HUDEP-2 (cell line): ENCODE results near the gene EDDM13.
"Not testable (repeated sequence)": the region's sequence is repeated elsewhere in the genome, so short reads cannot be mapped to it uniquely, and the experiment has no call there.

Experiments used
- DNase-seq, 76 experiments: peaks; one replicate each; lab custom pipeline; 2025; ENCODE audit not compliant: unreplicated experiment in 76 of 76; lab: John Stamatoyannopoulos, UW

EDDM13 gene

GRCh38 chr19:56294549-56294948 is 22.0 kb downstream of the EDDM13 start:
- DNase-seq, result no peak

DNA sequence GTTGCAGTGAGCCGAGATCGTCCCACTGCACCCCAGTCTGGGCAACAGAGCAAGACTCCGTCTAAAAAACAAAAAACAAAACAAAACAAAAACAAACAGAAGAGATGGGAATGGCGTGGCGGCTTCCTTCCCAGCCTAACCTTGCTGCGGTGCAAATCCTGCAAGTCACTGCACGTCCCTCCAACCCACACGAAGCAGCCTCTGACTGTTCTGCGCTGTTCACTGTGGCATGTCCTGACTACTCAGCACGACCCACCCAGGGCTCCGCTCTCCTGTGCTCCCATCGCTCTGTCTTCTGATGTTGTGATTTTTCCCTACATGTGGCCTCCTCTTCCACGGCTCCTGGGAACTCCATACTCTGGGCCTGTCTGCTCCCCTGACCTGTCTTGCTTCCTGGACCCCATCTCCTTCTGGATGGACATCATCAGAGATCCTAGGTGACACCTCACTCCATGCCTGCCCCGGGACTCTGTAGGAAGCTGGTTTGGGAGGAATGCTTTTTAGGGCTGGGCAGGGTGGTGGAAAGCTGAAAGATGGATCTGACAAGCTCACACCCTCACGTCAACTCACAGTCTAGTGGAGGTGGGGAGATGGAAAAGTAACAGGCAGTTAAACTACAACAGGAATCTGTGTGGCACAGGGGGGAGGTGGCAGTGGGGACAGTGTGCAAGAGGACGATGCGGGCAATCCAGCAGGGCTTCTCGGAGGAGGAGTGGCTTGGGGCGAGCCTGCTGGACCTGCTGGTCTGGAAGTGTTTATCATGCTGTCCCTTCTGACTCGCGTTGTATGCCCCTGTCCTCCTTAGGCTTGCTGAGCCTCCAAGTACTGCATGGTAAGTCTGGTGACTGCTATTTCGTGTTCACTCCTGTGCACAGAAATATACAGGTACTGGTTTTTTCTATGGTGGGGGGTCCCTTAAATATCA is 23.2 kb downstream of the EDDM13 start:
- DNase-seq, result no peak

- DNase-seq, result no peak
These were observed 24.5 kb downstream of the EDDM13 start for GRCh38 chr19:56297010-56297409.

DNA sequence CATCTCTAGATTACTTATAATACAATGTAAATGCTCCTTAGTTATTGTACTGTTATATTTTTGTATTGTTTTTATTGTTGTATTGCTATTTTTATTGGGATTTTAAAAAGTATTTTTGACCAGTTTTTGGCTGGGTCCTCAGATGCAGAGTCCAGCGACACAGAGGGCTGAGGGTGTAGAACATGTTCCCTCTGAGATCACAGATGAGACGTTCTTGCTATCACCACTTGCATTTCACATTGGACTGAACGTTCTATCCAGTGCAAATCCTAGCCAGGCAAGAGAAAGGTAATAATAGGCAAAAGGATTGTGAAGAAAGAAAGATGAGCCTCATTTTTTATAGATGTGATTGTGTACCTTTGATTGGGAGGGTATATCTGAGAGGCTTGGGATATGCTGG is 27.1 kb downstream of the EDDM13 start:
- no peak for DNase-seq

DNA sequence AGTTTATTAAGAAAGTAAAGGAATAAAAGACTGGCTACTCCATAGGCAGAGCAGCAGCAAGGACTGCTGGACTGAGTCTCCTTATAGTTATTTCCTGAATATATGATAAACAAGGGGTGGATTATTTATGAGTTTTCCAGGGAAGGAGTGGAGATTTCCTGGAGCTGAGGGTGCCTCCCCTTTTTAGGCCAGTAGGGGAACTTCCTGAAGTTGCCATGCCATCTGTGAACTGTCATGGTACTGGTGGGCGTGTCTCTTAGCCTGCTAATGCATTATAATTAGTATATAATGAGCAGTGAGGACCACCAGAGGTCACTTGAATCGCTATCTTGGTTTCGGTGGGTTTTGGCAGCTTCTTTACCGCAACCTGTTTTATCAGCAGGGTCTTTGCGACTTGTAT is 28.6 kb downstream of the EDDM13 start:
- peak in 3 of 76 experiments; percentile 12 to 23 (median 18) for DNase-seq

DNA sequence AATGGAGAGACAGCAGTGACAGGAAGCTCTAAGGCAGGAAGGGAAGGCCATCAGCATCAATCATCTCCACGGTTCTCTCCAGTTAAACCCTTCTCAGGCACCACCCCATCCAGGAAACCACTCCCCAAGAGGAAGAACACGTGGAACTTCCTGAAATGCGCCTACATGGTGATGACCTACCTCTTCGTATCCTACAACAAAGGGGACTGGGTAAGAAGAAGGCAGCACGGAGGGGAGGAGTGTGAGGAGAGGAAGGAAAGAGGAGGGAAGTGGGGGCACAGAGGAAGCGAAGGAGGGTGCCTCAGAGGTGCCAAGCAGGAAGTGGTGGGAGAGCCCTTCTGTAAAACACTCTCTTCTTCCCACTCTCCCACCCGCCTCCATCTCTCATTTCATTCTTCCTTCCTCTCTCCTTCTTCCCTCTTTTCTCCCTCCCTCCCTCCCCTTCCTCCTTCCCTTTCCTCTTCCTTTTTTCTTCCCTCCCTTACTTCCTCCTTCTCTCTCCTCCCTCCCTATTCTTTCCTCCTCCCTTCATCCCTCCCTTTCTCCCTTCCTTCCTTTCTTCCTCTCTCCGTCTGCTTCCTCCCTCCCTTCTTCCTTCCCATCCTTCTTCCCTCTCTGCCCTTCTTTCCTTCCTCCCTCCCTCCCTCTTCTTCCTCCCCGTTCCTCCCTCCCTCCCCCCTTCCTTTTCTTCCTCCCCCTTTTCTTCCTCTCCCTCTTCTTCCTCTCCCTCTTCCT is 29.5 kb downstream of the EDDM13 start:
- DNase-seq, result no peak

DNA sequence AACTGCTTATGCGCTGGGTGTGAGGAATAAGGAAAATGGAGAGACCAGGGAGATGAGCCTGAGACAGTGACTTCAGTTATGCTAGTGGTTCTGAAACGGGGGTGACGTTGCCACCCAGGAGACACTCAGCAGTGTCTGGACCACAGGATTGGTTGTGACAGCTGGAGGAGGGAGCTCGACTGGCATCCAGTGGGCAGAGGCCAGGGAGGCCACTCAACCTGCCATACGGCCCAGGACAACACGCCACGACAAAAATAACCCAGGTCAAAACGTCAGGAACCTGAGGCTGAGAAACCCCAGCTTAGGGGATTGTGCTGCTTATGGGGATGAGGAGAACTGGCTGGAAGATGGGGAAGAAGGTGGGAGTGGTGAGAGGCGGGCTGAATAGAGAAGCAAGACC is 31.7 kb downstream of the EDDM13 start:
- no peak for DNase-seq

GRCh38 chr19:56306016-56306415 is 33.5 kb downstream of the EDDM13 start:
- DNase-seq, result no peak

DNA sequence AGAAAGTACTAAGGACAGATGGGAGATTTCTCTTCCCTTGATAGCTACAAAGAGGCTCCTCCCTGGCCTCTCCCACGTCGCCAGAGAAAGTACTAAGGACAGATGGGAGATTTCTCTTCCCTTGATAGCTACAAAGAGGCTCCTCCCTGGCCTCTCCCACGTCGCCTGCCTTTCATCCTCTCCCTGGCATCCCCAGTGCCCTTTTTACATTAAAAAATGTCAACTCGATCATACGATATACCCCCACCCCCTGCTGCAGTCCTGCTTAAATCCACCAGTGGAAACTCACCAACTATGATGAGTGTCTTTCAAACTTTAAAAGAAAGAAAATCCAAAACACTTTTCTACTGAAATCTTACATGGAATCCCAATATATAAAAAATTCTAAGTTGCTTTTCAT is 34.5 kb downstream of the EDDM13 start:
- not testable (repeated sequence) for DNase-seq

DNA sequence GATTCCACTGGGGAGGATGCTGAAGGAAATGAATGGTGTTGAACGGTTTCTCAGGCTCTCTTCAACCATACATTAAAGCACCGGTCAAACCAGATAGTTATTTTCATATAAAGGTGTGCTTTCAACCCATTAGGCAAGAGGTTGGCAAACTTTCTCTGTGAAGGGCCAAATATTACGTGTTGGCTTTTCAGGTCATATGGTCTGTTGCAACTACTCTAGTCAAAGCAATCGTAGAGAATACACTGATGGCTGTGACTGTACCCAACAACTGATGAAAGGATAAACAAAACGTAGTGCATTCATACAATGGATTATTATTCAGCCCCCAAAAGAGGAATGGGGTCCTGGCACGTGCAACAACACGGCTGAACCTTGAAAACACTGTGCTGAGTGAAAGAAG is 36.2 kb downstream of the EDDM13 start:
- DNase-seq, result no peak

- peak in 70 of 76 experiments; percentile 19 to 94 (median 74) for DNase-seq
These were observed 37.1 kb downstream of the EDDM13 start for GRCh38 chr19:56309511-56310185.

GRCh38 chr19:56310462-56310861 is 37.9 kb downstream of the EDDM13 start:
- DNase-seq, result no peak

- DNase-seq, result no peak
These were observed 39.8 kb downstream of the EDDM13 start for GRCh38 chr19:56312342-56312741.

- DNase-seq, result peak in 19 of 76 experiments; percentile 4 to 40 (median 21)
These were observed 40.5 kb downstream of the EDDM13 start for GRCh38 chr19:56312787-56313657.

DNA sequence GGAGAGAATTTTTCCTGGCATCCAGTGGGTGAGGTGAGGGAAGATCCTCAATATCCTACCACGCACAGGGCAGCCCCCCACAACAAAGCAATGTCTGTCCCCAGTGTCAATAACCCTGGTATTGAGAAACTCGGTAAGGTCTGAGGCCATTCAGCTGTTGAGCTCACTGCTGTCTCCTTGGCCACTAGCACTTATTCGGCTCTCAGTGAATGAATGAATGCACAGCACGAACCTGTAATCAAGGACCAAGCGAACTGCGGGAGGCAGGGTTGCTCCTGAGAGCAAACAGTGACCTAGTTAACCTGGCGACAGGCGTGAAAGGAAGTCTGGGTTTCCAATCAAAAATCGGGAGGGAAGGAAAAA is 41.5 kb downstream of the EDDM13 start:
- DNase-seq, result peak in 4 of 76 experiments; percentile 50 to 66 (median 56)

- peak; percentile 85 to 100 (median 98) for DNase-seq
These were observed 42.0 kb downstream of the EDDM13 start, which contains the start of gene ZSCAN5A for GRCh38 chr19:56314381-56315076. Gene ZSCAN5A (minus strand): TSS chr19:56314839. CDS start chr19:56225046, 89,793 bp downstream.

GRCh38 chr19:56315077-56315828 is 42.7 kb downstream of the EDDM13 start:
- peak in 75 of 76 experiments; percentile 76 to 99 (median 96) for DNase-seq

GRCh38 chr19:56316728-56317127 is 44.2 kb downstream of the EDDM13 start:
- no peak for DNase-seq

GRCh38 chr19:56317749-56318148 is 45.2 kb downstream of the EDDM13 start:
- no peak for DNase-seq
